Measurements from ENCODE around the gene DAND5.

DNA sequence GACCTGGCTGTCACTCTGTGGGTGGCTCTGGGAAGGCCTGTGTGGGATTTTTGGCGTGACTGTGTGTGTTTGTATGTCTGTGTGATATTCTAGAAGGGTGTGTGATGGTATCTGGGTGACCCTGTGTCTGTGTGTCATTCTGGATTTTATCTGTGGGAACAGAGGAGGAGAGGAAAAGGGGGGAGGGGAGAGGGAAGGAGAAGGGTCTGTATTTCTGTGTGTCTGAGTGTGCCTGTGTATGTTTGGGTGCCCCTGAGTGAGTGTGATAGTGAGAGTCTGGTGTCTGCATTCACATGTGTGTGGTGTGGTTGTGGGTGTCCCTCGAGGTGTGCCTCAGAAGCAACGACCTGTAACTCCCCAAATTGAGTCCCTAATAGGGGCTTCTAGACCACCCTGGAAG lies 17.8 kb downstream of the DAND5 start:
- TF ChIP-seq, protein P1, sequence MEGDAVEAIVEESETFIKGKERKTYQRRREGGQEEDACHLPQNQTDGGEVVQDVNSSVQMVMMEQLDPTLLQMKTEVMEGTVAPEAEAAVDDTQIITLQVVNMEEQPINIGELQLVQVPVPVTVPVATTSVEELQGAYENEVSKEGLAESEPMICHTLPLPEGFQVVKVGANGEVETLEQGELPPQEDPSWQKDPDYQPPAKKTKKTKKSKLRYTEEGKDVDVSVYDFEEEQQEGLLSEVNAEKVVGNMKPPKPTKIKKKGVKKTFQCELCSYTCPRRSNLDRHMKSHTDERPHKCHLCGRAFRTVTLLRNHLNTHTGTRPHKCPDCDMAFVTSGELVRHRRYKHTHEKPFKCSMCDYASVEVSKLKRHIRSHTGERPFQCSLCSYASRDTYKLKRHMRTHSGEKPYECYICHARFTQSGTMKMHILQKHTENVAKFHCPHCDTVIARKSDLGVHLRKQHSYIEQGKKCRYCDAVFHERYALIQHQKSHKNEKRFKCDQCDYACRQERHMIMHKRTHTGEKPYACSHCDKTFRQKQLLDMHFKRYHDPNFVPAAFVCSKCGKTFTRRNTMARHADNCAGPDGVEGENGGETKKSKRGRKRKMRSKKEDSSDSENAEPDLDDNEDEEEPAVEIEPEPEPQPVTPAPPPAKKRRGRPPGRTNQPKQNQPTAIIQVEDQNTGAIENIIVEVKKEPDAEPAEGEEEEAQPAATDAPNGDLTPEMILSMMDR (IDR thresholded peaks at IDR 0.05): no peak
- TF ChIP-seq POLR2A (IDR thresholded peaks at IDR 0.05): no peak
